WI38 (cell line): Measurements from ENCODE around the gene DNAJC15.

Experiments used
- H3K4me3 ChIP-seq: 2 replicates; pipeline ENCODE4 v1.5.1; 2011; ENCODE audit warnings: low read depth, mild to moderate bottlenecking, control low read depth, low read length
- TF ChIP-seq, protein P1 (sequence below): IDR thresholded peaks from 2 replicates; pipeline ENCODE4 v1.5.1; 2012; ENCODE audit warnings: low read depth, mild to moderate bottlenecking, control low read depth, low read length

Gene DNAJC15

DNA sequence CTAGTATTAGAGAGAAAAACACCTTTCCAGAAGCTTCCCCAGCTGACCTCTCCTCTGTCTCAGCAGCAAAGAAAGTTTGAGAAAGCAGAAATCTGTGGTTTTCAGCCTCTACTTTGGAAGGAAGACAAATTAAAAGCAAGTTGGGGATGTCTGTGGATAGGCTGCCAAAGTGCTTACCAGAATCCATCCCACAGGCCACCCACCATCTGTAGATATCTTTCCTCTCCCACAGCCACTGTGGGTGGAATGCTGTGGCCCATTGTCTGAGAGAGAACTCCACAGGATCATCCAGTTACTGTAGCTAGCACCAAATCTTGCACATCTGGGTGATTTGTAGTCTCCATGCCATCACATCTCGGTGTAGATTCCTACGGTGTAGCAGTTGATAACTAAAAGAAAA lies 133.5 kb downstream of the DNAJC15 start:
- H3K4me3 ChIP-seq: no peak overlapping the region
- TF ChIP-seq, protein P1, sequence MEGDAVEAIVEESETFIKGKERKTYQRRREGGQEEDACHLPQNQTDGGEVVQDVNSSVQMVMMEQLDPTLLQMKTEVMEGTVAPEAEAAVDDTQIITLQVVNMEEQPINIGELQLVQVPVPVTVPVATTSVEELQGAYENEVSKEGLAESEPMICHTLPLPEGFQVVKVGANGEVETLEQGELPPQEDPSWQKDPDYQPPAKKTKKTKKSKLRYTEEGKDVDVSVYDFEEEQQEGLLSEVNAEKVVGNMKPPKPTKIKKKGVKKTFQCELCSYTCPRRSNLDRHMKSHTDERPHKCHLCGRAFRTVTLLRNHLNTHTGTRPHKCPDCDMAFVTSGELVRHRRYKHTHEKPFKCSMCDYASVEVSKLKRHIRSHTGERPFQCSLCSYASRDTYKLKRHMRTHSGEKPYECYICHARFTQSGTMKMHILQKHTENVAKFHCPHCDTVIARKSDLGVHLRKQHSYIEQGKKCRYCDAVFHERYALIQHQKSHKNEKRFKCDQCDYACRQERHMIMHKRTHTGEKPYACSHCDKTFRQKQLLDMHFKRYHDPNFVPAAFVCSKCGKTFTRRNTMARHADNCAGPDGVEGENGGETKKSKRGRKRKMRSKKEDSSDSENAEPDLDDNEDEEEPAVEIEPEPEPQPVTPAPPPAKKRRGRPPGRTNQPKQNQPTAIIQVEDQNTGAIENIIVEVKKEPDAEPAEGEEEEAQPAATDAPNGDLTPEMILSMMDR: no peak

DNA sequence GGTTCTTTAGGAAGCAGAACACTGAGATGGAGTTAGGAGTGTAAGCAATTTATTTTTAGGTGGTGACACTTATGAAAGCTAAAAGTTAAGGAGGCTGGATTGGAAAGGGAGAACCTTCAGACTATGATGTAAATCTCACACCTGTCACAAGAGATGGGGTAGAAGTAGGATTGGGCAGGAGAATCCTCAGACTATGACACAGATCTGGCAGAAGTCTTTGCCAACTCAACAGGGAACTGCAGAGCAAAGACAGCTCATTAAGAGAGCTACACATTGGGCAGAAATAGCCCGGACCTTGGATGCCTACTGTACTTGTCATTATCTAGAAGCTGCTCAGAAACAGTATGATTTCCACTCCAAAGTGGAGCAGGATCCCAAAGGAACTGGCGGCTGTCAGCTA lies 134.4 kb downstream of the DNAJC15 start:
- H3K4me3 ChIP-seq: no peak overlapping the region
- TF ChIP-seq, protein P1: no peak

DNA sequence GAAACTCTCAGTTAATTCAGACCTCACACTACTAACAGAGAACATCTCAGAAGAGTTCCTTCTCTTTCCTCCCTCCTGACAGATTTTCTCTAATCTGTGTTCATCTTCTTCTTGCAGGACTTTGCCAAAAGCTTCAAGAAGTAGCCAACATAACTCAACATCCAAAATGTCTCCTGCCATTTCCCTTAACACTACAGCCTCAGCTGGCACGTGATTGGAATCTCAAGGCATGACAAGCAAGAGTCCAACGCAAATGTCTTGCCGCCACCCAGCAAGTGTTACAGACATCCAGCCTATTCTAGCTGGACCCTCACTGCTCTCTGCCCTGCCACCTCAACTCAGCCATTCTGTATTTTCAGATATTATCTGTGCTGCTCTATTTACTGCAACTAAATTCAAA lies 135.1 kb downstream of the DNAJC15 start:
- TF ChIP-seq, protein P1: no peak
- H3K4me3 ChIP-seq: no peak overlapping the region

DNA sequence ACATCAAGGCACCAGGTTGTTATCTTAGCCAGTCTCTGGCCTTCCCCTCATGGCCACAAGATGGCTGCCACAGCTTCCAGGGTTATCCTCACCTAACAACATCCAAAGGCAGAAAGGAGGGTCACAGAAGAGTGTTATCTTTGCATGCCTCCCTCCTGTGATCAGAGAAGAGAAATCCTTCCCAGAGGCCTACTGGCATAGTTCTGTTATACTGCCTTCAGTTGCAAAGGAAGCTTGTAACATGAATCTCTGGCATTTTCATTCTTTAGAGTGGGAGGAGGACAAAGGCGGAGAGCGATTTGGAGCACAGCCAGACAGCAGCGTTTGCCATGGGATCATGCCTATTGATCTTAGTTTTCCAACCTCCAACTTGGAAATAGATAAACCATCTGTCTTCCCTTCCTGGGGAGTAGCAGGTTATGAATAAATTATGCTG lies 135.7 kb downstream of the DNAJC15 start:
- TF ChIP-seq, protein P1: no peak
- no peak overlapping the region for H3K4me3 ChIP-seq
